Fibroblast of the aortic adventitia (primary cell): ENCODE data around the gene PDE6D. TPM values are rescaled to one million over a fixed set of nuclear protein-coding genes. Genes with fewer than 3 reads are reported as not detected.
"Not testable (repeated sequence)": the region's sequence is repeated elsewhere in the genome, so short reads cannot be mapped to it uniquely, and the experiment has no call there.

Experiments used
- DNase-seq: peaks from one replicate; pipeline ENCODE4 v3.0.0-alpha.2; 2010; ENCODE audit warnings: low read depth
- H3K4me3 ChIP-seq: 2 replicates; pipeline ENCODE4 v1.5.1; 2011; ENCODE audit warnings: low read depth, mild to moderate bottlenecking, control low read depth, low read length, moderate library complexity
- total RNA-seq: library from RNA; depleted of rRNA; stranded (reverse); fragments of >200 nt; gene quantifications from 2 replicates; pipeline ENCODE4 v1.2.3, GENCODE V29; 2012; ENCODE audit warnings: low replicate concordance
- TF ChIP-seq, protein P1 (sequence below): IDR thresholded peaks from 2 replicates; pipeline ENCODE4 v1.5.1; 2011; ENCODE audit warnings: mild to moderate bottlenecking, low read length, control low read depth, inconsistent platforms; ENCODE audit not compliant: insufficient read depth

PDE6D gene
- total RNA-seq, 1 donor = 30.6 TPM

DNA sequence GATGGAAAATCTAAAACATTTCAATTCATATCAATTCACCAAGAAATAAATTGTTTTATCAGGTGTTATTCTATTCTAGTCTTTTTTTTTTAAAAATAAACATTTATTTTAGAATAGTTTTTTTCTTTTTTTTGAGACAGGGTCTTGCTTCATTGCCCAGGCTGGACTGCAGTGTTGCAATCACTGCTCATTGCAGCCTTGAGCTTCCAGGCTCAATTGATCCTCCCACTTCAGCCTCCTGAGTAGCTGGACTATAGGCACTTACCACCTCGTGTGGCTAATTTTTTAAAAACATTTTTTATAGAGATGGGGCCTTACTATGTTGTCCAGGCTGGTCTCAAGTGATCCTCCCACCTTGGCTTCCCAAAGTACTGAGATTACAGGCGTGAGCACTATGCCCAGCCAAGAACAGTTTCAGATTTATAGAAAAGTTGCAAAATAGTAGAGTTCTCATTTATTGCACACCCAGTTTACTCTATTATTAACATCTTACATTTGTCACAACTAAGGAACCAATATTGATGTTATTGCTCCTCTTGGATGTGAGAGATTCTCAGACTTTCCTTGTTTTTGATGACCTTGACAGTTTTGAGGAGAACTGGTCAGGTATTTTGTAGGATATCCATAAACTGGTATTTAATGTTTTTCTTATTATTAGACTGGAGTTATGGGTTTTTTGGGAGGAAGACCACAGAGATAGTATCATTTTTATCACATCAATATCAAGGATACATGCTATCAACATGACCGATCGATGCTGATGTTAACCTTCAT lies 29.9 kb downstream of the PDE6D start:
- DNase-seq = no peak
- TF ChIP-seq, protein P1, sequence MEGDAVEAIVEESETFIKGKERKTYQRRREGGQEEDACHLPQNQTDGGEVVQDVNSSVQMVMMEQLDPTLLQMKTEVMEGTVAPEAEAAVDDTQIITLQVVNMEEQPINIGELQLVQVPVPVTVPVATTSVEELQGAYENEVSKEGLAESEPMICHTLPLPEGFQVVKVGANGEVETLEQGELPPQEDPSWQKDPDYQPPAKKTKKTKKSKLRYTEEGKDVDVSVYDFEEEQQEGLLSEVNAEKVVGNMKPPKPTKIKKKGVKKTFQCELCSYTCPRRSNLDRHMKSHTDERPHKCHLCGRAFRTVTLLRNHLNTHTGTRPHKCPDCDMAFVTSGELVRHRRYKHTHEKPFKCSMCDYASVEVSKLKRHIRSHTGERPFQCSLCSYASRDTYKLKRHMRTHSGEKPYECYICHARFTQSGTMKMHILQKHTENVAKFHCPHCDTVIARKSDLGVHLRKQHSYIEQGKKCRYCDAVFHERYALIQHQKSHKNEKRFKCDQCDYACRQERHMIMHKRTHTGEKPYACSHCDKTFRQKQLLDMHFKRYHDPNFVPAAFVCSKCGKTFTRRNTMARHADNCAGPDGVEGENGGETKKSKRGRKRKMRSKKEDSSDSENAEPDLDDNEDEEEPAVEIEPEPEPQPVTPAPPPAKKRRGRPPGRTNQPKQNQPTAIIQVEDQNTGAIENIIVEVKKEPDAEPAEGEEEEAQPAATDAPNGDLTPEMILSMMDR = no peak
- H3K4me3 ChIP-seq = no peak overlapping the region

DNA sequence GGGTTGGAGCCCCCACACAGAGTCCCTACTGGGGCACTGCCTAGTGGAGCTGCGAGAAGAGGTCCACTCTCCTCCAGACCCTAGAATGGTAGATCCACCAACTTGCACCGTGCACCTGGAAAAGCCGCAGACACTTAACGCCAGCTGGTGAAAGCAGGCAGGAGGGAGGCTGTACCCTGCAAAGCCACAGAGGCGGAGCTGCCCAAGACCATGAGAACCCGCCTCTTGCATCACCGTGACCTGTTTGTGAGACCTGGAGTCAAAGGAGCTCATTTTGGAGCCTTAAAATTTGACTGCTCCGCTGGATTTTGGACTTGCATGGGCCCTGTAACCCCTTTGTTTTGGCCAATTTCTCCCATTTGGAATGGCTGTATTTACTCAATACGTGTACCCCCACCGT lies 32.1 kb downstream of the PDE6D start:
- not testable (repeated sequence) for H3K4me3 ChIP-seq, DNase-seq

DNA sequence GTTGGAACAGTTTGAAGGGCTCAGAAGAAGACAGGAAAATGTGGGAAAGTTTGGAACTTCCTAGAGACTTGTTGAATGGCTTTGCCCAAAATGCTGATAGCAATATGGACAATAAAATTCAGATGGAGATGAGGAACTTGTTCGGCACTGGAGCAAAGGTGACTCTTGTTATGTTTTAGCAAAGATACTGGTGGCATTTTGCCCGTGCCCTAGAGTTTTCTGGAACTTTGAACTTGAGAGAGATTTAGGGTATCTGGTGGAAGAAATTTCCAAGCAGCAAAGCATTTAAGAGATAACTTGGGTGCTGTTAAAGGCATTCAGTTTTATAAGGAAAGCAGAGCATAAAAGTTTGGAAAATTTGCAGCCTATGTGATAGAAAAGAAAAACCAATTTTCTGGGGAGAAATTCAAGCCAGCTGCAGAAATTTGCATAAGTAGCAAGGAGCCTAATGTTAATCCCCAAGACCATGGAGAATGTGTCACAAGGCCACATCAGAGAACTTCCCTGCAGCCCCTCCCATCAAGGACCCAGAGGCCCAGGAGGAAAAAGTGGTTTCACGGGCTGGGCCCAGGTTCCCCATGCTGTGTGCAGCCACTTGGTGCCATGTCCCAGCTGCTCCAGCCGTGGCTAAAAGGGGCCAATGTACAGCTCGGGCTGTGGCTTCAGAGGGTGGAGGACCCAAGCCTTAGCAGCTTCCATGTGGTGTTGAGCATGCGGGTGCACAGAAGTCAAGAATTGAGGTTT lies 32.8 kb downstream of the PDE6D start:
- not testable (repeated sequence) for H3K4me3 ChIP-seq, DNase-seq

DNA sequence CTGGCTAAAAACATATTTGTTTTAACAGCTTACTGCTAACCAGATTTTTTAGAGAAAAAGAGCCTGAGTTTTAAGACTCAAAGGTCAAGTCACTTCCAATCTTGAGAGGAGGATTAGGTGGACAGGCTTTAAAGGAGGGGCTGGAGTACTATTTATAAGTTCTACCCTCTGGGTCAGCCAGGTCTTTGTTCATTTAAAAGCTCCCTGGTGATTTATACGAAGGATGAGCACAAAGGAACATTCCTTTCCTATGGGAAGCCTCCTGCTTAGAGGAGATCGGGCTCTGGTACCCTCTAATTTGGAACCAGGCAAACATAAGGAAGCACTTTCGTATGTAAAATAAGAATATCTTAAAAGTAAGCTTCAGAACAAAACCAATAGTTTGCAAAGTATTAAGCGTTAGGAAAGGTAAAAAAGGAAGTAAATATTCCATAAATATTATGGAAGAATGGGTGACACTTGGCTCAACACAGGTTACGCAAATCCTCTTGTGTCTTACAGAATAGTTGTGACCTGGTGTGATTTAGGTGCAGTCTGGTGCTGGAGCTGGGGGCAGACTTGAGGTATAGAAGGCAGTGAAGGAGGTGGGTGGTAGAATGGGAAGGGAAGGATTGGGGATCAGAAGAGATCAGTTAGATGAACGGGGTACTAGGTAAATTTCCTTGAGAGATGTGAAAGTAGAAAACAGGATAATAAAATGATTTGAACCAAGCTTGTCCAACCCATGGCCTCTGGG lies 35.6 kb downstream of the PDE6D start:
- H3K4me3 ChIP-seq = no peak overlapping the region
- TF ChIP-seq, protein P1 = no peak
- no peak for DNase-seq

DNA sequence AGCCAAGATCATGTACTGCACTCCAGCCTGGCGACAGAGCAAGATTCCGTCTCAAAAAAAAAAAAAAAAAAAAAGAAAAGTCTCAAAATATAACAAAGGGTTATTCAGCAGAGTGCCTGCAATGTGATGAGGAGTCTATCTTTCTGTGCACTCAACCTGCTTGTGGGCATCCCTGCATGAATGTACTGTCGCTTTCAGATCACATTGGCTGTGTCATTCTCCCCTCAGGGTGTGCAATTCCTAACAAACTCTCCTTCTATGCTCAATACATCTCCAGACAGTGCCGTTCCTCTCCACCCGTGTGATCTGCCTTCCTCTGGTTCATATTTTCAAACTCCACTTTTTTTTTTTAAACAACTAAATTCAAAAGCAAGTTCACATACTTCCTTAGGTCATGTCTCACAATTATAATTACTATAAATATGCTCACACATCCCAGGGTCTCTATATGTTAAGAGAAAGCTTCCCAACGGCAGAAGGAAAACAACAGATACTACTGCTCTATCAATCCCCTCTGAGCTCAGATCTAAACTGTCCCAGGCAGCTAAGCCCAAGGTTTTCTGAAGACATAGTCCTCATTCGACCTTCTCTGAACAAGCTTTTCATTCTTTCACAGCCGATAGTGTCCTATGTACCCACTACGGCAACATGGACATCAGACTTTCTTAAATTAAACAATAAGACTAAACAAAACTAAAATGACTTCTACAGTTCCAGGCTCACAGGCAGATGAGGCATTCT lies 37.5 kb downstream of the PDE6D start:
- TF ChIP-seq, protein P1 = no peak
- no peak for DNase-seq

DNA sequence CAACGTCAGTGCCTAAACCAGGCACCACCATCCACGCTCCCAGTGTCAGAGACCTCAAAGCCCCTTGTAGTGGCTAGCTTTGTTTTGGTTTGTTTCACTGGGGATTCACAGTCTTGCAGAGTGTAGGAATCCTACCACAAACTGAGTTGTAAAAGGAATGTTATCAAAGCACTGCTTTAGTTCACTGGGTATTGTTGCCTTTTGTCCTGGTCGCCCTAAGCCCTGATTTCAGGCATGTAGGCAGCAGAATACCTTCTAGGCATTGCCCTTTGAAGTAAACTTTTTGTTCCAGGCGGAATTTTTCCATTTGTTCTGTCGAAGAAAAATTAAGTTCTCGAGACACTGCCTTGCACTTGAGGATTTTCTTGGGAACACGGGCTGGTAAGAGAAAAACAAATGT lies 43.3 kb downstream of the PDE6D start:
- H3K4me3 ChIP-seq = no peak overlapping the region
- TF ChIP-seq, protein P1 = no peak
- DNase-seq = no peak

More for the DNA sequence above, 37.5 kb downstream of the PDE6D start:
- H3K4me3 ChIP-seq = no peak overlapping the region

DNA sequence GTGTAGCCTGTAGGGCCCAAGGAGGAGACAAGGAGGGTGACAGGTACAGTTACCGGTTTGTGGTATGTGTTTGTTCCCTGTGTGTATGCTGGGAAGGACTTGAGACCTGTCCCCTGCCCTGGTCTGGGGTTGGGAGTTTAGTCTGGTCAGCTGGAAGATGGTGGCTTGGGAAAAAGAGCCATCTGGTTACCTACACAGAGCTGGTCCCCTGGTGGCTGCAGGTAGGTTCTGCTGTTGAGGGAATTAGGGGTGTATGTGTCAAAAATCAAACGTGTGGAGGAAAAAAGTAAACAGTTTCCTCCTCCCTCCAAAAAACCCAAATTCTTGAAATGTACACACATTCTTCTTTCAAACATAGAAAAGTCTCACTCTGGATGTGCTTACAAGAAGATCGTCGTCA lies 48.5 kb downstream of the PDE6D start:
- DNase-seq = no peak

More for the DNA sequence above, 48.5 kb downstream of the PDE6D start:
- TF ChIP-seq, protein P1 = no peak
- no peak overlapping the region for H3K4me3 ChIP-seq
